Fibroblast of lung (primary cell): ENCODE results near the gene NDUFB2. TPM values are rescaled to one million over a fixed set of nuclear protein-coding genes. Genes with fewer than 3 reads are reported as not detected.

Source experiments
- DNase-seq, 2 donors: peaks; one replicate each; pipeline versions ENCODE4 v3.0.0 to v3.0.0-alpha.2; 2010; ENCODE audit warnings: low read depth in 2 of 2
- H2AFZ ChIP-seq: 2 replicates; pipeline ENCODE4 v1.5.1; 2012; ENCODE audit warnings: low read length, control low read depth, inconsistent platforms
- H3K27ac ChIP-seq: 2 replicates; pipeline ENCODE4 v1.5.1; 2011; ENCODE audit warnings: low read length, control low read depth; ENCODE audit not compliant: insufficient read depth
- H3K27me3 ChIP-seq: 2 replicates; pipeline ENCODE4 v1.5.1; 2011; ENCODE audit warnings: mild to moderate bottlenecking, low read length; ENCODE audit not compliant: control insufficient read depth, insufficient read depth
- H3K36me3 ChIP-seq: 2 replicates; pipeline ENCODE4 v1.5.1; 2011; ENCODE audit warnings: low read length; ENCODE audit not compliant: control insufficient read depth, insufficient read depth
- H3K4me1 ChIP-seq: 2 replicates; pipeline ENCODE4 v1.5.1; 2011; ENCODE audit warnings: low read length; ENCODE audit not compliant: control insufficient read depth, insufficient read depth; ENCODE audit errors: extremely low read depth
- H3K4me2 ChIP-seq: 2 replicates; pipeline ENCODE4 v1.5.1; 2011; ENCODE audit warnings: low read length, control low read depth; ENCODE audit not compliant: insufficient read depth; ENCODE audit errors: extremely low read depth
- H3K4me3 ChIP-seq, 4 experiments: fragments of 200-600 bp in 1 of 4; sonication (generic) in 1 of 4; replicated peaks in 1 of 4; 2 replicates each; pipeline ENCODE4 v1.5.1; 2011 to 2016; ENCODE audit warnings: low read length in 4 of 4, low read depth in 3 of 4, mild to moderate bottlenecking in 3 of 4, control low read depth in 2 of 4, inconsistent platforms in 1 of 4, mixed read lengths in 1 of 4; ENCODE audit not compliant: insufficient read depth in 1 of 4; ENCODE audit errors: control extremely low read depth in 1 of 4
- H3K79me2 ChIP-seq: 2 replicates; pipeline ENCODE4 v1.5.1; 2012; ENCODE audit warnings: mild to moderate bottlenecking, low read length, inconsistent platforms; ENCODE audit not compliant: control insufficient read depth, insufficient read depth
- H3K9ac ChIP-seq: 2 replicates; pipeline ENCODE4 v1.5.1; 2011; ENCODE audit warnings: mild to moderate bottlenecking, low read length, control low read depth; ENCODE audit not compliant: insufficient read depth
- H3K9me3 ChIP-seq: 2 replicates; pipeline ENCODE4 v1.5.1; 2012; ENCODE audit warnings: low read depth, low read length; ENCODE audit not compliant: control insufficient read depth, insufficient read depth
- H4K20me1 ChIP-seq: 2 replicates; pipeline ENCODE4 v1.5.1; 2011; ENCODE audit warnings: low read length; ENCODE audit not compliant: control insufficient read depth, insufficient read depth; ENCODE audit errors: extremely low read depth
- EZH2 ChIP-seq: IDR thresholded peaks from 2 replicates; pipeline ENCODE4 v1.5.1; 2012; ENCODE audit warnings: low read length, control low read depth, mild to moderate bottlenecking; ENCODE audit errors: missing control alignments
- polyA plus RNA-seq, 2 donors: library from polyadenylated mRNA; depleted of rRNA in 1 of 2; stranded (reverse) in 1 of 2; unstranded in 1 of 2; fragments of >200 nt; gene quantifications; 2 replicates each; pipeline ENCODE4 v1.2.1, GENCODE V29; 2011 to 2012; ENCODE audit warnings: missing spikeins in 1 of 2
- total RNA-seq: library from RNA; depleted of rRNA; stranded (reverse); fragments of >200 nt; gene quantifications from 2 replicates; pipeline ENCODE4 v1.2.1, GENCODE V29; 2014
- TF ChIP-seq, protein P1 (sequence below), 2 donors: IDR thresholded peaks in 1 of 2; conservative IDR thresholded peaks in 1 of 2; 1 replicate in 1 of 2; 2 replicates in 1 of 2; pipeline ENCODE4 v1.5.1; 2011 to 2012; ENCODE audit warnings: low read length in 2 of 2, control low read depth in 1 of 2, inconsistent platforms in 1 of 2, low read depth in 1 of 2, mild to moderate bottlenecking in 1 of 2

Gene NDUFB2
- total and polyA plus RNA-seq, 2 donors (not counting 1 experiment from before 2014, with no cell fraction given): 116 to 283 TPM

DNA sequence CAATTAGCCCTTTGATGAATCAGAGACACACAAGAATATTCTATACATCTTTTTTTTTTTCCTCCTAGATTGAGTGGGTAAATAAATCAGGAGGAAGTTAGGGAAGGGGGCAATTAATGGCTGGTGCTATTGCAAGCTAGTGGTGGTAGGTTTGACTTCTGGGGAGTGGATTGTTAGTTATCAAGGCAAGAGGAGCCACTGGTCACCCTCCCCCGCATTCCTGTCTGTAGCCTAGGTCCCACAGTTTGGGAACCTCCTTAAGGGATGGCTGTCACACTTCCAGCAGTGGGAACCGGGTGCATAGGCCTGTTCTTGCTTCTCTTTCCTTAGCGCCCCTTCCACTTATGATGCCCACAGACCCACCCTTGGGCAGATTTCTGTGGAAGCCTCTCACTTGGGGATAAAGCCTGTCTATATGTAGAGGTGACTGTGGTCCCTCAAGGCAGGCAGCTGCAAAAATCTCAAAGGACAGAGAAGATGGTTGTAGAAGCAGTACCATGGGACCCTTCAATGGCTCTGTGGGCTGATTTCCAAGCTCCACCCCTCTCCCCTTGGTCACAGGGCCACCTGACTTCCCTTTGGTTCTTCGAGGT is 26.1 kb upstream of the NDUFB2 start:
- no peaks in the 10 kb centered on the region for H3K36me3 ChIP-seq
- H3K4me1 ChIP-seq: peaks cover 4% of the 10 kb centered on the region
- H3K79me2 ChIP-seq: no peaks in the 10 kb centered on the region
- H4K20me1 ChIP-seq: no peaks in the 10 kb centered on the region
- H3K4me3 ChIP-seq: no peak overlapping the region
- H2AFZ ChIP-seq: no peak overlapping the region
- no peak for DNase-seq
- no peak overlapping the region for H3K27ac ChIP-seq
- peaks cover 2% of the 10 kb centered on the region for H3K27me3 ChIP-seq
- TF ChIP-seq, protein P1, sequence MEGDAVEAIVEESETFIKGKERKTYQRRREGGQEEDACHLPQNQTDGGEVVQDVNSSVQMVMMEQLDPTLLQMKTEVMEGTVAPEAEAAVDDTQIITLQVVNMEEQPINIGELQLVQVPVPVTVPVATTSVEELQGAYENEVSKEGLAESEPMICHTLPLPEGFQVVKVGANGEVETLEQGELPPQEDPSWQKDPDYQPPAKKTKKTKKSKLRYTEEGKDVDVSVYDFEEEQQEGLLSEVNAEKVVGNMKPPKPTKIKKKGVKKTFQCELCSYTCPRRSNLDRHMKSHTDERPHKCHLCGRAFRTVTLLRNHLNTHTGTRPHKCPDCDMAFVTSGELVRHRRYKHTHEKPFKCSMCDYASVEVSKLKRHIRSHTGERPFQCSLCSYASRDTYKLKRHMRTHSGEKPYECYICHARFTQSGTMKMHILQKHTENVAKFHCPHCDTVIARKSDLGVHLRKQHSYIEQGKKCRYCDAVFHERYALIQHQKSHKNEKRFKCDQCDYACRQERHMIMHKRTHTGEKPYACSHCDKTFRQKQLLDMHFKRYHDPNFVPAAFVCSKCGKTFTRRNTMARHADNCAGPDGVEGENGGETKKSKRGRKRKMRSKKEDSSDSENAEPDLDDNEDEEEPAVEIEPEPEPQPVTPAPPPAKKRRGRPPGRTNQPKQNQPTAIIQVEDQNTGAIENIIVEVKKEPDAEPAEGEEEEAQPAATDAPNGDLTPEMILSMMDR (conservative IDR thresholded peaks at IDR 0.05 in 1 of 2, IDR thresholded peaks at IDR 0.05 in 1 of 2; ENCODE audit: low read depth in 1 of 2, low read length in 2 of 2): no peak
- no peak for TF ChIP-seq EZH2
- H3K9me3 ChIP-seq: no peaks in the 10 kb centered on the region
- H3K9ac ChIP-seq: no peak overlapping the region
- no peak overlapping the region for H3K4me2 ChIP-seq

DNA sequence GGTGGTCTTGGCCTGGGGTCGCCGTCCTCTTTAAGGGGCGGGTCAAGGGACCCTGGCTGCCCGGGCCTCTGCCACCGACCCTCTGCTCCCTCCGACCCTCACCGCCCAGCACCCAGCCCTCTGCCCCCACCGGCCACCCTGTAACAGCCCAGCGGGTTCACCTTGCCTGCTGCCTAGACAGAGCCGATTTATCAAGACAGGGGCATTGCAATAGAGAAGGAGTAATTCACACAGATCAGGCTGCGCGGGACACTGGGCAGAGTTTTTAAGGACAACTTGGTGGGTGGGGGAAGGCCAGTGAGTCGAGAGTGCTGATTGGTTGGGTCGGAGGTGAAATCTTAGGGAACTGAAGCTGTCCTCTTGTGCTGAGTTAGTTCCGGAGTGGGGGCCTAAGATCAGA is 24.5 kb upstream of the NDUFB2 start:
- H4K20me1 ChIP-seq: no peaks in the 10 kb centered on the region
- H2AFZ ChIP-seq: no peak overlapping the region
- no peak overlapping the region for H3K27ac ChIP-seq
- no peak for TF ChIP-seq EZH2
- TF ChIP-seq, protein P1 (conservative IDR thresholded peaks at IDR 0.05 in 1 of 2, IDR thresholded peaks at IDR 0.05 in 1 of 2; ENCODE audit: low read depth in 1 of 2, low read length in 2 of 2): no peak
- H3K9me3 ChIP-seq: no peaks in the 10 kb centered on the region
- no peak overlapping the region for H3K4me2 ChIP-seq
- no peak overlapping the region for H3K9ac ChIP-seq
- H3K79me2 ChIP-seq: no peaks in the 10 kb centered on the region
- no peaks in the 10 kb centered on the region for H3K36me3 ChIP-seq
- no peaks in the 10 kb centered on the region for H3K27me3 ChIP-seq
- H3K4me1 ChIP-seq: peaks cover 4% of the 10 kb centered on the region
- peak overlapping the region in 1 of 4 experiments; percentile 53 for H3K4me3 ChIP-seq
- DNase-seq: no peak

DNA sequence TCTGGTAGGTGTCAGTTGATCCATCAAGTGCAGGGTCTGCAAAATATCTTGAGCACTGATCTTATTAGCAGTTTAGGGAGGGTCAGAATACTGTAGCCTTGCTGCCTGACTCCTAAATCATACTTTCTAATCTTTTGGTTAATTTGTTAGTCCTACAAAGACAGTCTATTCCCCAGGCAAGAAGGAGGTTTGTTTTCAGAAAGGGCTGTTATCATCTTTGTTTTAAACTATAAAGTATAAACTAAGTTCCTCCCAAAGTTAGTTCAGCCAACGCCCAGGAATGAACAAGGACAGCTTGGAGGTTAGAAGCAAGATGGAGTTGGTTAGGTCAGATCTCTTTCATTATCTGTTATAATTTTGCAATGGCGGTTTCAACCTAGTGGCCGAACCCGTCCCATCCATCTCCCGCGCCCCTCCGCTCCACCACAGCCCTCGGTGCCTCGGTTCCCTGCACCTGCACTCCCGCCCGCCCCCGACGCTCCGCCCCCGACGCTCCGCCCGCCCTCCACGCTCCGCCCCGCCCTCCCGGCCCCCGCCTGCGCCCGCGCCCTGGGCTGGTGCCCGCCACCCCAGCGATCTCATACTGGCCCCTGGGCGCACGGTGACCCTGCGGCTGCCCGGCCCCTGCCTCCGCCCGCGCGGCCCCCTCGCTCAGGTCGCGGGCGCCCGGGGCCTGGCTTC is 24.0 kb upstream of the NDUFB2 start, which contains the start of gene ADCK2:
ADCK2 (plus strand) TSS at position 564 of the 681 bp plus-strand sequence. CDS start 386 bp downstream, outside the sequence.
- no peak for TF ChIP-seq EZH2
- TF ChIP-seq, protein P1 (conservative IDR thresholded peaks at IDR 0.05 in 1 of 2, IDR thresholded peaks at IDR 0.05 in 1 of 2; ENCODE audit: low read depth in 1 of 2, low read length in 2 of 2): no peak
- Histone ChIP-seq H3K79me2 (no peaks in the 10 kb centered on the region), H3K9me3 (no peaks in the 10 kb centered on the region), H3K27ac (peak within 1 kb of the TSS; percentile 23), H2AFZ (peak within 1 kb of the TSS; percentile 85), H3K4me3 (peak within 1 kb of the TSS; percentile 53 to 73 (median 64)), H3K9ac (peak within 1 kb of the TSS; percentile 57), H3K4me1 (peaks cover 4% of the 10 kb centered on the region), H3K27me3 (no peaks in the 10 kb centered on the region), H4K20me1 (no peaks in the 10 kb centered on the region), H3K36me3 (no peaks in the 10 kb centered on the region), H3K4me2 (peak within 1 kb of the TSS; percentile 97)
- no peak for DNase-seq
